NCI-H1417 treated with DMSO at 0.1 percent for 48 hours (cell line): ENCODE results near the gene UQCRQ.

Experiments
- DNase-seq: peaks from one replicate; lab custom pipeline; 2025; lab: John Stamatoyannopoulos, UW

Gene UQCRQ

GRCh38 chr5:132871459-132872284 is 5.2 kb downstream of the UQCRQ start:
- no peak for DNase-seq

- DNase-seq, result no peak
Observed at GRCh38 chr5:132872788-132873118, 6.3 kb downstream of the UQCRQ start.

GRCh38 chr5:132873119-132873929 is 6.9 kb downstream of the UQCRQ start, which contains the start of gene LEAP2:
Gene LEAP2, plus strand, starts transcription at chr5:132873668. Its CDS starts 27 bp downstream, at chr5:132873695.
- no peak for DNase-seq

- DNase-seq, result no peak
Observed at GRCh38 chr5:132873930-132874271, 7.5 kb downstream of the UQCRQ start.

GRCh38 chr5:132876020-132876759 is 9.7 kb downstream of the UQCRQ start:
- no peak for DNase-seq

GRCh38 chr5:132877466-132877865 is 11.0 kb downstream of the UQCRQ start:
- DNase-seq, result no peak

- no peak for DNase-seq
Observed at GRCh38 chr5:132877938-132878337, 11.5 kb downstream of the UQCRQ start.

- no peak for DNase-seq
Observed at GRCh38 chr5:132883261-132883834, 16.9 kb downstream of the UQCRQ start.

- no peak for DNase-seq
Observed at GRCh38 chr5:132884548-132884947, 18.1 kb downstream of the UQCRQ start.

- DNase-seq, result no peak
Observed at GRCh38 chr5:132886064-132886823, 19.8 kb downstream of the UQCRQ start.

- no peak for DNase-seq
Observed at GRCh38 chr5:132887283-132887682, 20.8 kb downstream of the UQCRQ start.

GRCh38 chr5:132889501-132889900 is 23.1 kb downstream of the UQCRQ start:
- DNase-seq, result no peak

- DNase-seq, result no peak
Observed at GRCh38 chr5:132890817-132891216, 24.4 kb downstream of the UQCRQ start.

- DNase-seq, result no peak
Observed at GRCh38 chr5:132895719-132896305, 29.4 kb downstream of the UQCRQ start.

GRCh38 chr5:132896685-132897084 is 30.2 kb downstream of the UQCRQ start:
- DNase-seq, result no peak

- DNase-seq, result no peak
Observed at GRCh38 chr5:132898094-132898493, 31.7 kb downstream of the UQCRQ start.

- no peak for DNase-seq
Observed at GRCh38 chr5:132901036-132901435, 34.6 kb downstream of the UQCRQ start.

GRCh38 chr5:132901730-132902129 is 35.3 kb downstream of the UQCRQ start:
- no peak for DNase-seq

- no peak for DNase-seq
Observed at GRCh38 chr5:132905938-132906337, 39.5 kb downstream of the UQCRQ start.

GRCh38 chr5:132907161-132907560 is 40.7 kb downstream of the UQCRQ start:
- no peak for DNase-seq

GRCh38 chr5:132909702-132910101 is 43.3 kb downstream of the UQCRQ start:
- no peak for DNase-seq
